AG04450 (cell line): ENCODE results near the gene LUC7L3. TPM values are rescaled to one million over a fixed set of nuclear protein-coding genes. Genes with fewer than 3 reads are reported as not detected.

Source experiments
- CTCF ChIA-PET: fragments of 300-600, 350-600 bp; formaldehyde crosslinking; extraction: SDS; loops from one replicate; lab custom pipeline; 2022; ENCODE audit warnings: antibody characterized with exemption, inconsistent platforms; lab: Charles Lee
- POLR2A ChIA-PET: fragments of 350-600 bp; formaldehyde crosslinking; extraction: SDS; loops from one replicate; lab custom pipeline; 2021; ENCODE audit warnings: antibody characterized with exemption, inconsistent platforms; lab: Yijun Ruan, JAX
- DNase-seq: peaks from one replicate; pipeline ENCODE4 v3.0.0-alpha.2; 2011; ENCODE audit warnings: low read depth, low spot score
- H3K27ac ChIP-seq: one replicate; pipeline ENCODE4 v1.5.1; 2012; ENCODE audit warnings: low read depth, low read length, control low read depth
- H3K27me3 ChIP-seq: one replicate; pipeline ENCODE4 v1.6.0; 2012; ENCODE audit warnings: low read length; ENCODE audit not compliant: control insufficient read depth, insufficient read depth
- H3K4me3 ChIP-seq: 2 replicates; pipeline ENCODE4 v1.5.1; 2011; ENCODE audit warnings: mild to moderate bottlenecking, low read depth, low read length, control low read depth
- H3K9me3 ChIP-seq: 2 replicates; pipeline ENCODE4 v1.5.1; 2012; ENCODE audit warnings: low read length; ENCODE audit not compliant: control insufficient read depth, insufficient read depth
- CTCF ChIP-seq: IDR thresholded peaks from 2 replicates; pipeline ENCODE4 v1.5.1; 2011; ENCODE audit warnings: low read depth, low read length, control low read depth, inconsistent platforms
- polyA plus RNA-seq: library from polyadenylated mRNA; depleted of rRNA; stranded (reverse); fragments of >200 nt; gene quantifications from 2 replicates; pipeline ENCODE4 v1.2.3, GENCODE V29; 2011

Gene LUC7L3
- polyA plus RNA-seq, 1 experiment, result 120 TPM

GRCh38 chr17:50684288-50684611 lies 35.2 kb upstream of the LUC7L3 start:
- DNase-seq, result no peak
- Histone ChIP-seq H3K4me3 (no peak overlapping the region), H3K9me3 (no peaks in the 10 kb centered on the region; the same call in 1 of the 2 replicates), H3K27me3 (no peaks in the 10 kb centered on the region), H3K27ac (no peak overlapping the region)
- TF ChIP-seq CTCF, result no peak
- POLR2A ChIA-PET, result no interaction called here
- CTCF ChIA-PET, result interaction anchor here (1.4 to 3.3 kb wide), 2 partner anchors 11 to 54 kb away, joined by 4 to 17 read pairs; no protein-coding TSS in a partner anchor

GRCh38 chr17:50684612-50685333 lies 34.6 kb upstream of the LUC7L3 start:
- no peak overlapping the region for H3K27ac ChIP-seq
- H3K9me3 ChIP-seq, result no peaks in the 10 kb centered on the region; the same call in 1 of the 2 replicates
- CTCF ChIA-PET, result interaction anchor here (1.4 to 3.3 kb wide), 2 partner anchors 10 to 55 kb away, joined by 4 to 17 read pairs; no protein-coding TSS in a partner anchor
- DNase-seq, result no peak
- POLR2A ChIA-PET, result no interaction called here
- no peak overlapping the region for H3K4me3 ChIP-seq
- no peak for TF ChIP-seq CTCF
- no peaks in the 10 kb centered on the region for H3K27me3 ChIP-seq

- ChIA-PET POLR2A (no interaction called here), CTCF (interaction anchor here (3.3 kb wide), 1 partner anchor 10 kb away, joined by 17 read pairs; no protein-coding TSS in a partner anchor)
- no peak for TF ChIP-seq CTCF
- H3K27me3 ChIP-seq, result no peaks in the 10 kb centered on the region
- H3K4me3 ChIP-seq, result no peak overlapping the region
- no peak for DNase-seq
- H3K27ac ChIP-seq, result no peak overlapping the region
- H3K9me3 ChIP-seq, result no peaks in the 10 kb centered on the region; the same call in 1 of the 2 replicates
Observed at GRCh38 chr17:50685334-50685665, 34.1 kb upstream of the LUC7L3 start.

GRCh38 chr17:50685691-50686493 lies 33.5 kb upstream of the LUC7L3 start:
- Histone ChIP-seq H3K9me3 (no peaks in the 10 kb centered on the region; the same call in 1 of the 2 replicates), H3K4me3 (no peak overlapping the region), H3K27ac (peak overlapping the region; percentile 31), H3K27me3 (no peaks in the 10 kb centered on the region)
- POLR2A ChIA-PET, result no interaction called here
- CTCF ChIA-PET, result interaction anchor here (3.3 kb wide), 1 partner anchor 9 kb away, joined by 17 read pairs; no protein-coding TSS in a partner anchor
- TF ChIP-seq CTCF, result no peak
- DNase-seq, result no peak
